ENCODE results near the gene NXPH1. TPM values are rescaled to one million over a fixed set of nuclear protein-coding genes. Genes with fewer than 3 reads are reported as not detected.
"Not testable (repeated sequence)": the region's sequence is repeated elsewhere in the genome, so short reads cannot be mapped to it uniquely, and the experiment has no call there.

Gene NXPH1
- total RNA-seq, 1 donor from 2014 or later = 0.32 TPM

DNA sequence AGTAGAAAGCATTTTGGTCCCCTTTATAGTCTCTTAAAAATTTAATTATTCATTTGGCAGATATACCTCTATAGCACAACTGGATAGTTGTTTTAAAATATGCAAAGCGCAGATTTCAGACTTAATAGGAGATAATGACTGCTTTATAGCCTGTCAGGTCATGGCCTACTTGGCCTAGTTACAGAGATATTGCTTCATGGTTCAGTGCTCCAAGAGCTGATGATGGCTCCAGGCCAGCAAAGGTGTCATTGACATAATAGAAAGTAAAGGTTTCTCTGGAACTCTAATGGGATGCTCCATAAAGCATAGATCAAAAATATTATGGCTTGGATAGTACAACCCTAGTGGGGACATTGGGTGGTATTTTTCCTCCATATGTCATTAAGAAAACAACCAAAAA lies 285.7 kb downstream of the NXPH1 start:
- intact Hi-C loops (cut with DNase I) = no loop called here
- H3K4me1 ChIP-seq = no peaks in the 10 kb centered on the region
- no peak overlapping the region for H3K4me3 ChIP-seq
- no peak overlapping the region for H3K27ac ChIP-seq
- no peak for DNase-seq (ENCODE audit: low spot score in 2 of 2)
- no peaks in the 10 kb centered on the region for H3K27me3 ChIP-seq
- no peaks in the 10 kb centered on the region for H3K9me3 ChIP-seq
- TF ChIP-seq, protein P1, sequence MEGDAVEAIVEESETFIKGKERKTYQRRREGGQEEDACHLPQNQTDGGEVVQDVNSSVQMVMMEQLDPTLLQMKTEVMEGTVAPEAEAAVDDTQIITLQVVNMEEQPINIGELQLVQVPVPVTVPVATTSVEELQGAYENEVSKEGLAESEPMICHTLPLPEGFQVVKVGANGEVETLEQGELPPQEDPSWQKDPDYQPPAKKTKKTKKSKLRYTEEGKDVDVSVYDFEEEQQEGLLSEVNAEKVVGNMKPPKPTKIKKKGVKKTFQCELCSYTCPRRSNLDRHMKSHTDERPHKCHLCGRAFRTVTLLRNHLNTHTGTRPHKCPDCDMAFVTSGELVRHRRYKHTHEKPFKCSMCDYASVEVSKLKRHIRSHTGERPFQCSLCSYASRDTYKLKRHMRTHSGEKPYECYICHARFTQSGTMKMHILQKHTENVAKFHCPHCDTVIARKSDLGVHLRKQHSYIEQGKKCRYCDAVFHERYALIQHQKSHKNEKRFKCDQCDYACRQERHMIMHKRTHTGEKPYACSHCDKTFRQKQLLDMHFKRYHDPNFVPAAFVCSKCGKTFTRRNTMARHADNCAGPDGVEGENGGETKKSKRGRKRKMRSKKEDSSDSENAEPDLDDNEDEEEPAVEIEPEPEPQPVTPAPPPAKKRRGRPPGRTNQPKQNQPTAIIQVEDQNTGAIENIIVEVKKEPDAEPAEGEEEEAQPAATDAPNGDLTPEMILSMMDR (IDR thresholded peaks at IDR 0.05) = no peak
- H3K36me3 ChIP-seq = no peaks in the 10 kb centered on the region

DNA sequence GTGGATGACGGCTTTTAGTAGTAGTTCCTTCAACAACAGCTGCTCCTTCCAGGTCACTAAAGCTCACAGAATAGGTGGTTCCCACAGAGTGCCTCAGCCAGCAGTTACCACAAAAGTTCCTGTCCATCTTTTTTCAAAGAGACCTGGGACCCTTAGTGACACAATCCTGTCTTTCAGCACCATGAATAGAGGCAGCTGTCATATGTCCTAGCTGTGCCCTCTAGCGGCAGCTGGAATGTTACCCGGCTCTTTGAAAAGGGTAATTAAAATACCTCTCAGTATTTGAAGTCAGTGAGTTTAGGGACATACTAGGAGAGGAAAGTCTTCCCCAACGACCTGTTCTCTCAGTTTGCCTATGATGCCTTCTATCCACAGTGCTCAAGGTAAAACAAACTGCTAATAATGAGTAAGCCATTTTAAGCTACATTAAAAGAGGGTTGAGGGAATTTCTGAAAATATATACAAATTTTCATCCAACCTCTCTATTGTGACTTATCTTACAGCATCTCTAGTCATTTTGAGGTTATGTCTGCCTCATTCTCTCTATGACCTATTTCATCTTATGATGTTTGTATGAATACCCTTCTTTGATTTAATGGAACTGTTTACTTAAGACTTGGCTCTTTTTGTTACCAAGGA lies 290.8 kb downstream of the NXPH1 start:
- Histone ChIP-seq H3K36me3 (no peaks in the 10 kb centered on the region), H3K27me3 (no peaks in the 10 kb centered on the region), H3K9me3 (no peaks in the 10 kb centered on the region), H3K4me3 (no peak overlapping the region), H3K27ac (no peak overlapping the region), H3K4me1 (no peaks in the 10 kb centered on the region)
- no peak for DNase-seq (ENCODE audit: low spot score in 2 of 2)
- TF ChIP-seq, protein P1 (IDR thresholded peaks at IDR 0.05) = peak in 1 of 3 experiments; percentile 19
- intact Hi-C loops (cut with DNase I) = no loop called here

GRCh38 chr7:8731756-8732155 lies 298.3 kb downstream of the NXPH1 start:
- intact Hi-C loops (cut with DNase I); H3K27me3 ChIP-seq; H3K36me3 ChIP-seq; H3K27ac ChIP-seq; H3K4me1 ChIP-seq; H3K4me3 ChIP-seq; DNase-seq (ENCODE audit: low spot score in 2 of 2); H3K9me3 ChIP-seq: not testable (repeated sequence)

DNA sequence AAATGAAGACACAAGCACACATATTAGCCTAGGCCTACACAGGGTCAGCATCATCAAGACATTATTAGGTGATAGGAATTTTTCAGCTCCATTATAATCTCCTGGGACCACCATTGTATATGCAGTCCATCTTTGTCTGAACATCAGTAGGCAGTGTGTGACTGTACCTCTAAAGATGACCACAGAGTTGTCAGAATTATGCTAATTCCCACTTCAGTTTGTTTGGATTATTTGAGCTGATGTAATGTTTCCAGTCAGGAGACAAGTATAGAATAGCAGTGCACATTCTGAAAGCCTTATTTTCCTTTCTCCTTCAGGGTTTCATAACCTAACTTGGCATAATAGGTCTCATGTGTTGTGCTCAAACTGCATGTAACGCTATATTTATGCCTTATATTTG lies 306.4 kb downstream of the NXPH1 start:
- Histone ChIP-seq H3K36me3 (no peaks in the 10 kb centered on the region), H3K4me3 (no peak overlapping the region), H3K9me3 (no peaks in the 10 kb centered on the region), H3K27ac (no peak overlapping the region), H3K4me1 (no peaks in the 10 kb centered on the region), H3K27me3 (no peaks in the 10 kb centered on the region)
- no peak for DNase-seq (ENCODE audit: low spot score in 2 of 2)
- intact Hi-C loops (cut with DNase I) = no loop called here
- TF ChIP-seq, protein P1 (IDR thresholded peaks at IDR 0.05) = no peak

- H3K36me3 ChIP-seq = no peaks in the 10 kb centered on the region
- H3K9me3 ChIP-seq = no peaks in the 10 kb centered on the region
- H3K4me1 ChIP-seq = no peaks in the 10 kb centered on the region
- TF ChIP-seq, protein P1 (IDR thresholded peaks at IDR 0.05) = no peak
- H3K4me3 ChIP-seq = no peak overlapping the region
- H3K27me3 ChIP-seq = no peaks in the 10 kb centered on the region
- H3K27ac ChIP-seq = no peak overlapping the region
- intact Hi-C loops (cut with DNase I) = no loop called here
- DNase-seq (ENCODE audit: low spot score in 2 of 2) = no peak
These were observed 309.4 kb downstream of the NXPH1 start for GRCh38 chr7:8742837-8743236.

DNA sequence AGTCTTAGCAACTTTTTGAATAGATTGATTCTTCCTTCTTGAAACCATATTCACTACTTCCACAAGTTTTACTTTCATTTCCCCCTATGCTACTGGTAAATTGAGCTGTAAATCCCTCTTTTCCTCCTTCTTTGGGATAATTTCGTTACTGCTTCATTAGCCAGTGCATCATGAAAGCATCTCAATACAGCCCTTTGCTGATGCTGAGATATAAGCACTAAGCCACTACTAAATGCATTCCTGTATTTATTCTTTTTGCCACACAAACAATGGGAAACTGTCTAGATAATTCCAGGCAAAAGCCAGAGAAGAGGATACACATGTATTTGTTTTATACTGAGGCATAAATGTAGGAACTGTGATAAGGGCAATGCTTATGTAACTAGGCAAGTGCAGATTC lies 313.9 kb downstream of the NXPH1 start:
- intact Hi-C loops (cut with DNase I) = no loop called here
- no peak for DNase-seq (ENCODE audit: low spot score in 2 of 2)
- H3K36me3 ChIP-seq = no peaks in the 10 kb centered on the region
- no peaks in the 10 kb centered on the region for H3K4me1 ChIP-seq
- H3K4me3 ChIP-seq = no peak overlapping the region
- TF ChIP-seq, protein P1 (IDR thresholded peaks at IDR 0.05) = no peak
- H3K27me3 ChIP-seq = no peaks in the 10 kb centered on the region
- H3K9me3 ChIP-seq = no peaks in the 10 kb centered on the region
- H3K27ac ChIP-seq = no peak overlapping the region

All from ascending aorta (tissue), 2 donors.